ENCODE measurements around the gene WDFY4. TPM values are rescaled to one million over a fixed set of nuclear protein-coding genes. Genes with fewer than 3 reads are reported as not detected.

Gene WDFY4
- total RNA-seq, 1 donor from 2014 or later = 4.3 TPM

DNA sequence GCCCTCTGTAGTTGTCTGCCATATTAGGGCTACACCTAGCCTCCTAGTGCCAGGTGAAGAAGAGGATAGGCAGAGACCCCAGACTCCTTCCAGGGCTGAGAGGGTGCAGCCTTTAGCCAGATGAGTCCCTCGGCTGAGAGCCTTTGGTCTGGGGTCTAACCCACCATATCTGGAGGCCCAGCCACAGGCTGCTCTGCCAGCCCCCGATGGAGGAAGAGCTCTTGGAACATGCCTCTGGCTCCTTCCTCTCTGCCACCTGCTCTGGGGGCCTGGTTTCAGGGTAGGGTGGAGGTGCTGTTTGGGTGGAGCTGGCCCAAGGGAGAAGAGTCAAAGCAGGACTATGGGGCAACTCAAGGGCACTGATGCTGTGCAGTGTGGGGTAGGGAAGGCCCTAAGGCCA is 253.6 kb downstream of the WDFY4 start:
- Mint-ChIP-seq H3K4me1 (no peaks in the 10 kb centered on the region), H3K27ac (no peak overlapping the region), H3K9me3 (no peaks in the 10 kb centered on the region), H3K4me3 (no peak overlapping the region), H3K27me3 (ENCODE audit: low read depth) (peaks cover 5% of the 10 kb centered on the region), H3K36me3 (no peaks in the 10 kb centered on the region)
- no peak for DNase-seq (ENCODE audit: low spot score in 2 of 2, unreplicated experiment in 2 of 2)
- TF ChIP-seq, protein P1, sequence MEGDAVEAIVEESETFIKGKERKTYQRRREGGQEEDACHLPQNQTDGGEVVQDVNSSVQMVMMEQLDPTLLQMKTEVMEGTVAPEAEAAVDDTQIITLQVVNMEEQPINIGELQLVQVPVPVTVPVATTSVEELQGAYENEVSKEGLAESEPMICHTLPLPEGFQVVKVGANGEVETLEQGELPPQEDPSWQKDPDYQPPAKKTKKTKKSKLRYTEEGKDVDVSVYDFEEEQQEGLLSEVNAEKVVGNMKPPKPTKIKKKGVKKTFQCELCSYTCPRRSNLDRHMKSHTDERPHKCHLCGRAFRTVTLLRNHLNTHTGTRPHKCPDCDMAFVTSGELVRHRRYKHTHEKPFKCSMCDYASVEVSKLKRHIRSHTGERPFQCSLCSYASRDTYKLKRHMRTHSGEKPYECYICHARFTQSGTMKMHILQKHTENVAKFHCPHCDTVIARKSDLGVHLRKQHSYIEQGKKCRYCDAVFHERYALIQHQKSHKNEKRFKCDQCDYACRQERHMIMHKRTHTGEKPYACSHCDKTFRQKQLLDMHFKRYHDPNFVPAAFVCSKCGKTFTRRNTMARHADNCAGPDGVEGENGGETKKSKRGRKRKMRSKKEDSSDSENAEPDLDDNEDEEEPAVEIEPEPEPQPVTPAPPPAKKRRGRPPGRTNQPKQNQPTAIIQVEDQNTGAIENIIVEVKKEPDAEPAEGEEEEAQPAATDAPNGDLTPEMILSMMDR (IDR thresholded peaks at IDR 0.05; ENCODE audit: unreplicated experiment) = no peak

DNA sequence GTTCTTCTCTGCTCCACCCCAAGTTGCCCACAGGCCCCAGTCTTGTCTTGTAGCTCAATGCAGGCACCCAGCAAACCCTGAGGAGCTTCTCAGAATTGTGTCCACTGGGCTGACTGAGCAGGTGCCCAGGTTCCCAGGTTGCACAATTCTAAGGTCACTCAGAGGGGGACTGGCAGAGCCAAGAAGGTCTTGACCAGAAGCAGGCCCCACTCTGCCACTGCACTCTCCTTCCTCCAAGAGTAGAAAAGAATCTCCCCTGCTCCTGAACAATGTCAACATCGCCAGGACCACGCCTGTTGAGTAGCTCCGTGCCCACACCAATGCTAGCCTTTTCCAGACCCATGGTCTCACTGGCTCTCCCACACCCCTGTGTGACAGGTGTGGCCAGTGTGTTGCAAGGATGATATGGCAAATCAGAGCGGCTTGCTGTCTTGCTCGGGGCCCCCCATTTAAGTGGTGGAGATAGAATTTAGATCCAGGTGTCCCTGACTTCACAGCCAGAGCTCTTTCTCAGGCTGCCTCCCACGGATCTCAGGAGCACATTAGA is 254.4 kb downstream of the WDFY4 start:
- no peaks in the 10 kb centered on the region for H3K36me3 Mint-ChIP-seq
- no peaks in the 10 kb centered on the region for H3K9me3 Mint-ChIP-seq
- H3K4me3 Mint-ChIP-seq = no peak overlapping the region
- no peak overlapping the region for H3K27ac Mint-ChIP-seq
- no peak for DNase-seq (ENCODE audit: low spot score in 2 of 2, unreplicated experiment in 2 of 2)
- TF ChIP-seq, protein P1 (IDR thresholded peaks at IDR 0.05; ENCODE audit: unreplicated experiment) = no peak
- H3K4me1 Mint-ChIP-seq = no peaks in the 10 kb centered on the region
- H3K27me3 Mint-ChIP-seq (ENCODE audit: low read depth) = peaks cover 5% of the 10 kb centered on the region

DNA sequence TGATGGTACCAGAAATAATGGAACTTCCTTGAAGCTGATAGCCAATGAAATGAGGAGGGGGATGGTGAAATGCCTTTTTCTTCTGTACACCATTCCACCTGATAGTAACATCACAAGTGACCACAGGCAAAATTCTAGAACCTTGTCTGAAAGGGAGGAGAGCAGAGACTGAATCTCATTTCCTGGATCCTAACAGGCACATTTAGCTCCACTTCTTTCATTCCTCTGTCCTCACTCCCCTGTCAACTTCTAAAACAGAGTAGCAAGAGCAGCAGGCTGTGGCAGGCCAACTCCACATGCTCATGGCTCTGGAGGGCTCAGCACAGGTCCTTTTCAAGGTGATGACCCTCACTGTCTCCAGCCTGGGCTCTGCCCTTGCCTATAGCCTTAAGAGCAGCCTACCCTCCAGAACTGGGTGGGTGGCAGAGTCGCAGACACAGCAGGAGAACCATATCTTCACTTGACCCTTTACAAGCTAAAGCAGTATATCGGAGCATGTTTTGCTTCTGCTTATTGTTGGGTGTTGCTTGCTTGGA is 255.2 kb downstream of the WDFY4 start, which contains the start of gene LRRC18:
TSS of gene LRRC18 (minus strand) at position 51 of the 536 bp plus-strand sequence. CDS start 25,685 bp downstream, outside the sequence.
- TF ChIP-seq, protein P1 (IDR thresholded peaks at IDR 0.05; ENCODE audit: unreplicated experiment) = no peak
- no peak within 1 kb of the TSS for H3K4me3 Mint-ChIP-seq
- H3K27me3 Mint-ChIP-seq (ENCODE audit: low read depth) = peaks cover 5% of the 10 kb centered on the region
- H3K4me1 Mint-ChIP-seq = no peaks in the 10 kb centered on the region
- H3K36me3 Mint-ChIP-seq = no peaks in the 10 kb centered on the region
- H3K9me3 Mint-ChIP-seq = no peaks in the 10 kb centered on the region
- H3K27ac Mint-ChIP-seq = no peak within 1 kb of the TSS
- DNase-seq (ENCODE audit: low spot score in 2 of 2, unreplicated experiment in 2 of 2) = no peak

DNA sequence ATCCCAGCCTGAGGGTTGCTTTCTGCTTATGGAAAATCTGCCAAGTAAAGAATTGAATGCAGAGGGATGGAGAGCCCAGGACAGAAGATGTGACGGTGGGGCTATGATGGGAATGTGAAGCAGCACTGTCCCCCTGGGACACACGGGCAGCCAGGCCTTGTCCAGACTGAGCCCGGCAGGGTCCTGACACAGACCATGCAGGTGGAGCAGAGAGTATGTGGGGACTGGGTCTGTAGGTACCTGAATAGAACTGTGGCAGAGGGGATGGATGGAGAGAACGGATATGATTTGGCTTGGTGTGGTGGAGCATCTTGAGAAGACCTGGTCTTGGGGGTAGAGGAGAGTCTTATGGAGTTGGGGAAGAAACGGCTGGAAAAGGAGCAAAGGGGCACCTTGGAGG is 255.7 kb downstream of the WDFY4 start:
- Mint-ChIP-seq H3K9me3 (no peaks in the 10 kb centered on the region), H3K4me3 (no peak overlapping the region), H3K4me1 (no peaks in the 10 kb centered on the region), H3K27me3 (ENCODE audit: low read depth) (peaks cover 2% of the 10 kb centered on the region), H3K27ac (no peak overlapping the region), H3K36me3 (no peaks in the 10 kb centered on the region)
- TF ChIP-seq, protein P1 (IDR thresholded peaks at IDR 0.05; ENCODE audit: unreplicated experiment) = no peak
- DNase-seq (ENCODE audit: low spot score in 2 of 2, unreplicated experiment in 2 of 2) = no peak

DNA sequence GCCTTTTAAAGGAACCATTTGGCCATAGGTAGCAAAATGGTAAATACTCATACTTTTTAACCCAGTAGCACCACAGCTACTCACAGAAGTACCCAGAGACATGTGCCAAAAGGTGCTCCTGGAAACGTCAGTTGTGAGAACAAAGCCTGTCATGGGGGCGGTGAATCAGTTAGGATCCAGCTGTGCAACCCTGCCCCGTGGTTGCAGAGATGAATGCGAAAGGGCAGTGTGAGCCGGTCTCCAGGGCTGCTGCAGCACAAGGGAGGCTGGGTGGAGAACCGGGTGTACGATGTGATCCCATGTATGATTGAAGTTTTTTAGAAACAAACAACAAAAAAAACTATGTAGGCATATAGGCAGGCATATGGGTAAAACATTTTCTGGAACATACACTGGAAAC is 256.3 kb downstream of the WDFY4 start:
- DNase-seq (ENCODE audit: low spot score in 2 of 2, unreplicated experiment in 2 of 2) = no peak
- peaks cover 2% of the 10 kb centered on the region for H3K27me3 Mint-ChIP-seq (ENCODE audit: low read depth)
- H3K4me3 Mint-ChIP-seq = no peak overlapping the region
- no peaks in the 10 kb centered on the region for H3K9me3 Mint-ChIP-seq
- no peak overlapping the region for H3K27ac Mint-ChIP-seq
- no peaks in the 10 kb centered on the region for H3K4me1 Mint-ChIP-seq
- TF ChIP-seq, protein P1 (IDR thresholded peaks at IDR 0.05; ENCODE audit: unreplicated experiment) = no peak
- no peaks in the 10 kb centered on the region for H3K36me3 Mint-ChIP-seq

Data from mesothelial cell of epicardium (in vitro differentiated cells).